HepG2 (cell line): ENCODE results near the gene KLF13. TPM values are rescaled to one million over a fixed set of nuclear protein-coding genes. Genes with fewer than 3 reads are reported as not detected.

Source experiments
- ATRX ChIP-seq: sonication (generic); formaldehyde crosslinking; IDR thresholded peaks from 2 replicates; pipeline ENCODE4 v1.4.0; 2020; ENCODE audit warnings: missing genetic modification reagents, borderline replicate concordance
- BRD4 ChIP-seq: sonication (generic); formaldehyde crosslinking; IDR thresholded peaks from 2 replicates; pipeline ENCODE4 v1.4.0; 2020; ENCODE audit warnings: missing genetic modification reagents
- CAMTA2 ChIP-seq: sonication (generic); formaldehyde crosslinking; IDR thresholded peaks from 2 replicates; pipeline ENCODE4 v1.4.0; 2020; ENCODE audit warnings: mild to moderate bottlenecking, missing genetic modification reagents, borderline replicate concordance
- CREB1 ChIP-seq, 2 experiments: fragments of 450-650 bp in 1 of 2; IDR thresholded peaks; 2 replicates each; pipeline ENCODE4 v1.6.1; 2016 to 2017; ENCODE audit warnings: control low read depth in 1 of 2, mild to moderate bottlenecking in 1 of 2, missing compliant biosample characterization in 1 of 2, missing genetic modification characterization in 1 of 2
- FOXA3 ChIP-seq: IDR thresholded peaks from 2 replicates; pipeline ENCODE4 v1.6.1; 2016; ENCODE audit warnings: missing genetic modification reagents, missing compliant biosample characterization
- MLX ChIP-seq: IDR thresholded peaks from 2 replicates; pipeline ENCODE4 v1.6.1; 2016
- NRL ChIP-seq: sonication (generic); formaldehyde crosslinking; IDR thresholded peaks from 2 replicates; pipeline ENCODE4 v1.5.0; 2020; ENCODE audit warnings: missing genetic modification reagents, mild to moderate bottlenecking, moderate library complexity, borderline replicate concordance
- PAX8 ChIP-seq: sonication (generic); formaldehyde crosslinking; IDR thresholded peaks from 2 replicates; pipeline ENCODE4 v1.8.0; 2022; ENCODE audit warnings: mild to moderate bottlenecking, missing genetic modification reagents, borderline replicate concordance
- STAT6 ChIP-seq: sonication (generic); formaldehyde crosslinking; IDR thresholded peaks from 2 replicates; pipeline ENCODE4 v1.4.0; 2020; ENCODE audit warnings: missing genetic modification reagents, mild to moderate bottlenecking, borderline replicate concordance
- TP53 ChIP-seq: sonication (generic); formaldehyde crosslinking; conservative IDR thresholded peaks from 2 replicates; pipeline ENCODE4 v1.4.0; 2020; ENCODE audit warnings: missing genetic modification reagents
- ZNF101 ChIP-seq: sonication (generic); formaldehyde crosslinking; IDR thresholded peaks from 2 replicates; pipeline ENCODE4 v1.4.0; 2020; ENCODE audit warnings: mild to moderate bottlenecking, low read depth, missing genetic modification reagents, borderline replicate concordance
- ZNF329 ChIP-seq: sonication (generic); formaldehyde crosslinking; IDR thresholded peaks from 2 replicates; pipeline ENCODE4 v1.9.0; 2021; ENCODE audit warnings: low read depth, mild to moderate bottlenecking, missing genetic modification reagents
- ZNF33B ChIP-seq: sonication (generic); formaldehyde crosslinking; IDR thresholded peaks from 2 replicates; pipeline ENCODE4 v1.5.1; 2020; ENCODE audit warnings: mild to moderate bottlenecking, missing genetic modification reagents
- ZNF431 ChIP-seq: sonication (generic); formaldehyde crosslinking; IDR thresholded peaks from 2 replicates; pipeline ENCODE4 v1.9.0; 2022; ENCODE audit warnings: missing genetic modification reagents, low read depth, mild to moderate bottlenecking, borderline replicate concordance
- ZNF572 ChIP-seq: sonication (generic); formaldehyde crosslinking; IDR thresholded peaks from 2 replicates; pipeline ENCODE4 v1.5.1; 2020; ENCODE audit warnings: mild to moderate bottlenecking, missing genetic modification reagents
- ZNF724P ChIP-seq: sonication (generic); formaldehyde crosslinking; IDR thresholded peaks from 2 replicates; pipeline ENCODE4 v1.8.0; 2022; ENCODE audit warnings: missing genetic modification reagents, borderline replicate concordance
- ZNF777 ChIP-seq: sonication (generic); formaldehyde crosslinking; IDR thresholded peaks from 2 replicates; pipeline ENCODE4 v1.4.0; 2020; ENCODE audit warnings: missing genetic modification reagents
- polyA plus RNA-seq, 8 experiments: library from polyadenylated mRNA; depleted of rRNA in 3 of 8; stranded (reverse) in 7 of 8; unstranded in 1 of 8; fragments of >200 nt; fragmentation: Illumina TruSeq in 4 of 8; extraction: Trizol in 4 of 8; gene quantifications; 2 replicates each; pipeline versions ENCODE4 v1.2.1 to v1.2.3, GENCODE V29; 2011 to 2016; ENCODE audit warnings: low read depth in 4 of 8, missing spikeins in 1 of 8, mixed read lengths in 1 of 8; ENCODE audit not compliant: insufficient read depth in 1 of 8
- total RNA-seq, 5 experiments: library from RNA; depleted of rRNA; stranded (reverse); fragments of >200 nt; fragmentation: Illumina TruSeq; extraction: Trizol; gene quantifications; 2 replicates each; pipeline ENCODE4 v1.2.3, GENCODE V29; 2016; ENCODE audit warnings: low read depth in 1 of 5
- TF ChIP-seq, protein P1 (sequence below): sonication (generic); formaldehyde crosslinking; IDR thresholded peaks from 2 replicates; pipeline ENCODE4 v1.5.0; 2020; ENCODE audit warnings: mild to moderate bottlenecking, missing genetic modification reagents, borderline replicate concordance
- TF ChIP-seq, protein P2 (sequence below): sonication (generic); formaldehyde crosslinking; IDR thresholded peaks from 2 replicates; pipeline ENCODE4 v1.5.0; 2020; ENCODE audit warnings: missing genetic modification reagents

The KLF13 gene
- total and polyA plus RNA-seq, 2 of the 13 experiments (the other 11 are each of a cell fraction or from before 2014, with no cell fraction given) = 16.8 to 25.1 TPM

- TF ChIP-seq NRL (no peak), TP53 (CRISPR knock-in tag) (no peak), ZNF101 (no peak), ZNF777 (CRISPR knock-in tag) (peak; percentile 36; the same call in 1 of the 2 replicates), ZNF329 (no peak), ZNF431 (no peak), ATRX (CRISPR knock-in tag) (no peak), FOXA3 (CRISPR knock-in tag) (no peak; the same call in 1 of the 2 replicates), ZNF572 (CRISPR knock-in tag) (no peak), ZNF724P (CRISPR knock-in tag) (no peak), STAT6 (CRISPR knock-in tag) (no peak), PAX8 (CRISPR knock-in tag) (no peak), CAMTA2 (CRISPR knock-in tag) (no peak), BRD4 (CRISPR knock-in tag) (no peak), MLX (CRISPR knock-in tag) (no peak), ZNF33B (CRISPR knock-in tag) (no peak), CREB1 (IDR thresholded peaks at IDR 0.05) (no peak), CREB1 (CRISPR knock-in tag; IDR thresholded peaks at IDR 0.05) (no peak)
- TF ChIP-seq, protein P1, sequence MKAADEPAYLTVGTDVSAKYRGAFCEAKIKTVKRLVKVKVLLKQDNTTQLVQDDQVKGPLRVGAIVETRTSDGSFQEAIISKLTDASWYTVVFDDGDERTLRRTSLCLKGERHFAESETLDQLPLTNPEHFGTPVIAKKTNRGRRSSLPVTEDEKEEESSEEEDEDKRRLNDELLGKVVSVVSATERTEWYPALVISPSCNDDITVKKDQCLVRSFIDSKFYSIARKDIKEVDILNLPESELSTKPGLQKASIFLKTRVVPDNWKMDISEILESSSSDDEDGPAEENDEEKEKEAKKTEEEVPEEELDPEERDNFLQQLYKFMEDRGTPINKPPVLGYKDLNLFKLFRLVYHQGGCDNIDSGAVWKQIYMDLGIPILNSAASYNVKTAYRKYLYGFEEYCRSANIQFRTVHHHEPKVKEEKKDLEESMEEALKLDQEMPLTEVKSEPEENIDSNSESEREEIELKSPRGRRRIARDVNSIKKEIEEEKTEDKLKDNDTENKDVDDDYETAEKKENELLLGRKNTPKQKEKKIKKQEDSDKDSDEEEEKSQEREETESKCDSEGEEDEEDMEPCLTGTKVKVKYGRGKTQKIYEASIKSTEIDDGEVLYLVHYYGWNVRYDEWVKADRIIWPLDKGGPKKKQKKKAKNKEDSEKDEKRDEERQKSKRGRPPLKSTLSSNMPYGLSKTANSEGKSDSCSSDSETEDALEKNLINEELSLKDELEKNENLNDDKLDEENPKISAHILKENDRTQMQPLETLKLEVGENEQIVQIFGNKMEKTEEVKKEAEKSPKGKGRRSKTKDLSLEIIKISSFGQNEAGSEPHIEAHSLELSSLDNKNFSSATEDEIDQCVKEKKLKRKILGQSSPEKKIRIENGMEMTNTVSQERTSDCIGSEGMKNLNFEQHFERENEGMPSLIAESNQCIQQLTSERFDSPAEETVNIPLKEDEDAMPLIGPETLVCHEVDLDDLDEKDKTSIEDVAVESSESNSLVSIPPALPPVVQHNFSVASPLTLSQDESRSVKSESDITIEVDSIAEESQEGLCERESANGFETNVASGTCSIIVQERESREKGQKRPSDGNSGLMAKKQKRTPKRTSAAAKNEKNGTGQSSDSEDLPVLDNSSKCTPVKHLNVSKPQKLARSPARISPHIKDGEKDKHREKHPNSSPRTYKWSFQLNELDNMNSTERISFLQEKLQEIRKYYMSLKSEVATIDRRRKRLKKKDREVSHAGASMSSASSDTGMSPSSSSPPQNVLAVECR (CRISPR knock-in tag) = peak; percentile 30; the same call in 1 of the 2 replicates
- TF ChIP-seq, protein P2, sequence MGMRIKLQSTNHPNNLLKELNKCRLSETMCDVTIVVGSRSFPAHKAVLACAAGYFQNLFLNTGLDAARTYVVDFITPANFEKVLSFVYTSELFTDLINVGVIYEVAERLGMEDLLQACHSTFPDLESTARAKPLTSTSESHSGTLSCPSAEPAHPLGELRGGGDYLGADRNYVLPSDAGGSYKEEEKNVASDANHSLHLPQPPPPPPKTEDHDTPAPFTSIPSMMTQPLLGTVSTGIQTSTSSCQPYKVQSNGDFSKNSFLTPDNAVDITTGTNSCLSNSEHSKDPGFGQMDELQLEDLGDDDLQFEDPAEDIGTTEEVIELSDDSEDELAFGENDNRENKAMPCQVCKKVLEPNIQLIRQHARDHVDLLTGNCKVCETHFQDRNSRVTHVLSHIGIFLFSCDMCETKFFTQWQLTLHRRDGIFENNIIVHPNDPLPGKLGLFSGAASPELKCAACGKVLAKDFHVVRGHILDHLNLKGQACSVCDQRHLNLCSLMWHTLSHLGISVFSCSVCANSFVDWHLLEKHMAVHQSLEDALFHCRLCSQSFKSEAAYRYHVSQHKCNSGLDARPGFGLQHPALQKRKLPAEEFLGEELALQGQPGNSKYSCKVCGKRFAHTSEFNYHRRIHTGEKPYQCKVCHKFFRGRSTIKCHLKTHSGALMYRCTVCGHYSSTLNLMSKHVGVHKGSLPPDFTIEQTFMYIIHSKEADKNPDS (CRISPR knock-in tag) = no peak
Measured at GRCh38 chr15:31327669-31328427, 1.2 kb downstream of the KLF13 start (continued).
